SK-N-DZ (cell line): ENCODE results near the gene GPR39.

Experiments
- DNase-seq: peaks from one replicate; pipeline ENCODE4 v3.0.0-alpha.2; 2015; ENCODE audit warnings: low spot score

The GPR39 gene

GRCh38 chr2:132412021-132412420 is 4.6 kb upstream of the GPR39 start:
- no peak for DNase-seq

- DNase-seq = no peak
These were observed 2.5 kb upstream of the GPR39 start for GRCh38 chr2:132414081-132414480.

GRCh38 chr2:132415256-132415914 is 1.2 kb upstream of the GPR39 start:
- DNase-seq = no peak

- DNase-seq = peak; percentile 4
These were observed 486 bp upstream of the GPR39 start for GRCh38 chr2:132415915-132416722.

GRCh38 chr2:132417430-132418035 is 928 bp downstream of the GPR39 start:
- no peak for DNase-seq

- DNase-seq = no peak
These were observed 2.6 kb downstream of the GPR39 start for GRCh38 chr2:132419235-132419634.

GRCh38 chr2:132419941-132420340 is 3.3 kb downstream of the GPR39 start:
- DNase-seq = no peak

- no peak for DNase-seq
These were observed 4.5 kb downstream of the GPR39 start for GRCh38 chr2:132420816-132421805.

- DNase-seq = no peak
These were observed 6.1 kb downstream of the GPR39 start for GRCh38 chr2:132422736-132423135.

GRCh38 chr2:132424526-132425121 is 8.0 kb downstream of the GPR39 start:
- DNase-seq = no peak

- no peak for DNase-seq
These were observed 9.4 kb downstream of the GPR39 start for GRCh38 chr2:132426033-132426432.

- DNase-seq = no peak
These were observed 10.1 kb downstream of the GPR39 start for GRCh38 chr2:132426656-132427055.

GRCh38 chr2:132429351-132429750 is 12.7 kb downstream of the GPR39 start:
- DNase-seq = no peak

- DNase-seq = no peak
These were observed 13.5 kb downstream of the GPR39 start for GRCh38 chr2:132429941-132430573.

GRCh38 chr2:132430895-132431294 is 14.3 kb downstream of the GPR39 start:
- DNase-seq = no peak

- DNase-seq = no peak
These were observed 21.5 kb downstream of the GPR39 start for GRCh38 chr2:132437852-132438669.

- DNase-seq = no peak
These were observed 22.1 kb downstream of the GPR39 start for GRCh38 chr2:132438691-132439090.

GRCh38 chr2:132439703-132440398 is 23.2 kb downstream of the GPR39 start:
- DNase-seq = no peak

- no peak for DNase-seq
These were observed 24.4 kb downstream of the GPR39 start for GRCh38 chr2:132441051-132441450.
